Stimulated activated CD4-positive, alpha-beta T cell treated with anti-CD3 and anti-CD28 coated beads, Interleukin-12 subunit alpha, Interleukin-12 subunit beta, amount 100 ng/mL, for 48 hours (primary cell): ENCODE data around the gene OSBPL6.
"Not testable (repeated sequence)": the region's sequence is repeated elsewhere in the genome, so short reads cannot be mapped to it uniquely, and the experiment has no call there.

Experiments used
- DNase-seq, 3 donors: peaks; one replicate each; pipeline ENCODE4 v3.0.0-alpha.2; 2020; ENCODE audit warnings: low read depth in 2 of 3, low spot score in 1 of 3

Gene OSBPL6

GRCh38 chr2:178394859-178395258 lies 200.5 kb downstream of the OSBPL6 start:
- DNase-seq, result no peak

- DNase-seq, result no peak
Measured at GRCh38 chr2:178395295-178395694, 201.0 kb downstream of the OSBPL6 start.

GRCh38 chr2:178395941-178396570 lies 201.7 kb downstream of the OSBPL6 start:
- no peak for DNase-seq

- DNase-seq, result no peak
Measured at GRCh38 chr2:178397002-178397605, 202.8 kb downstream of the OSBPL6 start.

GRCh38 chr2:178401994-178402437 lies 207.7 kb downstream of the OSBPL6 start:
- DNase-seq, result no peak

GRCh38 chr2:178403671-178404306 lies 209.5 kb downstream of the OSBPL6 start:
- DNase-seq, result no peak

GRCh38 chr2:178404368-178404767 lies 210.1 kb downstream of the OSBPL6 start:
- peak in 1 of 3 donors; percentile 2 for DNase-seq

- no peak for DNase-seq
Measured at GRCh38 chr2:178409261-178409660, 214.9 kb downstream of the OSBPL6 start.

GRCh38 chr2:178412047-178412446 lies 217.7 kb downstream of the OSBPL6 start:
- DNase-seq, result no peak

- DNase-seq, result not testable (repeated sequence)
Measured at GRCh38 chr2:178412453-178412852, 218.1 kb downstream of the OSBPL6 start.

GRCh38 chr2:178413472-178414265 lies 219.4 kb downstream of the OSBPL6 start:
- peak; percentile 57 to 77 (median 62) for DNase-seq

- peak; percentile 76 to 79 (median 77) for DNase-seq
Measured at GRCh38 chr2:178414266-178415247, 220.2 kb downstream of the OSBPL6 start.

GRCh38 chr2:178415979-178416378 lies 221.7 kb downstream of the OSBPL6 start:
- no peak for DNase-seq

- DNase-seq, result no peak
Measured at GRCh38 chr2:178417916-178418315, 223.6 kb downstream of the OSBPL6 start.

- no peak for DNase-seq
Measured at GRCh38 chr2:178418426-178418825, 224.1 kb downstream of the OSBPL6 start.

- no peak for DNase-seq
Measured at GRCh38 chr2:178419123-178419522, 224.8 kb downstream of the OSBPL6 start.

- no peak for DNase-seq
Measured at GRCh38 chr2:178420463-178420999, 226.2 kb downstream of the OSBPL6 start.

- no peak for DNase-seq
Measured at GRCh38 chr2:178422097-178422496, 227.8 kb downstream of the OSBPL6 start.

- DNase-seq, result not testable (repeated sequence)
Measured at GRCh38 chr2:178423746-178424145, 229.4 kb downstream of the OSBPL6 start.

- DNase-seq, result no peak
Measured at GRCh38 chr2:178425255-178425827, 231.0 kb downstream of the OSBPL6 start.
